Measurements from ENCODE around the gene PACRG.
A peak's percentile ranks its signal among the peaks of the same experiment; 100 is the strongest.
"Not testable (repeated sequence)": the region's sequence is repeated elsewhere in the genome, so short reads cannot be mapped to it uniquely, and the experiment has no call there.

Gene PACRG

GRCh38 chr6:162952423-162952822, 224.6 kb downstream of the PACRG start:
- FAIRE-seq: no peak

GRCh38 chr6:162957062-162957461, 229.3 kb downstream of the PACRG start:
- FAIRE-seq: no peak

- no peak for FAIRE-seq
Observed at GRCh38 chr6:162960679-162961457, 233.1 kb downstream of the PACRG start.

- FAIRE-seq: no peak
Observed at GRCh38 chr6:162962093-162962492, 234.3 kb downstream of the PACRG start.

GRCh38 chr6:162963861-162964260, 236.1 kb downstream of the PACRG start:
- FAIRE-seq: no peak

GRCh38 chr6:162964488-162965140, 236.8 kb downstream of the PACRG start:
- peak; percentile 89 for FAIRE-seq

GRCh38 chr6:162965366-162965765, 237.6 kb downstream of the PACRG start:
- no peak for FAIRE-seq

- FAIRE-seq: no peak
Observed at GRCh38 chr6:162970246-162970645, 242.5 kb downstream of the PACRG start.

- FAIRE-seq: no peak
Observed at GRCh38 chr6:162971356-162971755, 243.6 kb downstream of the PACRG start.

- FAIRE-seq: no peak
Observed at GRCh38 chr6:162973151-162973872, 245.5 kb downstream of the PACRG start.

GRCh38 chr6:162973980-162974379, 246.2 kb downstream of the PACRG start:
- no peak for FAIRE-seq

GRCh38 chr6:162974685-162975084, 246.9 kb downstream of the PACRG start:
- FAIRE-seq: no peak

- no peak for FAIRE-seq
Observed at GRCh38 chr6:162976141-162976540, 248.4 kb downstream of the PACRG start.

GRCh38 chr6:162983234-162983633, 255.5 kb downstream of the PACRG start:
- not testable (repeated sequence) for FAIRE-seq

- no peak for FAIRE-seq
Observed at GRCh38 chr6:162998777-162999176, 271.0 kb downstream of the PACRG start.

GRCh38 chr6:162999575-163000285, 272.0 kb downstream of the PACRG start:
- FAIRE-seq: no peak

- no peak for FAIRE-seq
Observed at GRCh38 chr6:163001330-163001729, 273.6 kb downstream of the PACRG start.

GRCh38 chr6:163008186-163008585, 280.4 kb downstream of the PACRG start:
- no peak for FAIRE-seq

- FAIRE-seq: no peak
Observed at GRCh38 chr6:163008626-163009025, 280.9 kb downstream of the PACRG start.

- FAIRE-seq: no peak
Observed at GRCh38 chr6:163010145-163010544, 282.4 kb downstream of the PACRG start.

- peak; percentile 41 for FAIRE-seq
Observed at GRCh38 chr6:163014736-163015135, 287.0 kb downstream of the PACRG start.

GRCh38 chr6:163017801-163018200, 290.0 kb downstream of the PACRG start:
- no peak for FAIRE-seq

- FAIRE-seq: no peak
Observed at GRCh38 chr6:163019926-163020325, 292.2 kb downstream of the PACRG start.
